ENCODE data around the gene BAHCC1.

The BAHCC1 gene

GRCh38 chr17:81428121-81428515 is 32.9 kb downstream of the BAHCC1 start:
- DNase-seq = peak; percentile 12

- no peak for DNase-seq
Measured at GRCh38 chr17:81428516-81428915, 33.3 kb downstream of the BAHCC1 start.

GRCh38 chr17:81428948-81429774 is 33.9 kb downstream of the BAHCC1 start:
- DNase-seq = peak; percentile 19

- peak; percentile 14 for DNase-seq
Measured at GRCh38 chr17:81429821-81430551, 34.7 kb downstream of the BAHCC1 start.

GRCh38 chr17:81431545-81432482 is 36.6 kb downstream of the BAHCC1 start:
- DNase-seq = no peak

- no peak for DNase-seq
Measured at GRCh38 chr17:81432941-81433340, 37.7 kb downstream of the BAHCC1 start.

GRCh38 chr17:81433656-81434055 is 38.4 kb downstream of the BAHCC1 start:
- no peak for DNase-seq

GRCh38 chr17:81434072-81434471 is 38.8 kb downstream of the BAHCC1 start:
- DNase-seq = no peak

GRCh38 chr17:81434681-81435417 is 39.6 kb downstream of the BAHCC1 start:
- no peak for DNase-seq

- DNase-seq = no peak
Measured at GRCh38 chr17:81435652-81436293, 40.5 kb downstream of the BAHCC1 start.

- no peak for DNase-seq
Measured at GRCh38 chr17:81436294-81436849, 41.1 kb downstream of the BAHCC1 start.

- no peak for DNase-seq
Measured at GRCh38 chr17:81437191-81437651, 42.0 kb downstream of the BAHCC1 start.

- no peak for DNase-seq
Measured at GRCh38 chr17:81438007-81438659, 42.9 kb downstream of the BAHCC1 start.

GRCh38 chr17:81438688-81439087 is 43.4 kb downstream of the BAHCC1 start:
- DNase-seq = no peak

- DNase-seq = no peak
Measured at GRCh38 chr17:81440051-81440471, 44.8 kb downstream of the BAHCC1 start.

GRCh38 chr17:81440511-81441244 is 45.4 kb downstream of the BAHCC1 start:
- no peak for DNase-seq

- no peak for DNase-seq
Measured at GRCh38 chr17:81442791-81443190, 47.5 kb downstream of the BAHCC1 start.

- no peak for DNase-seq
Measured at GRCh38 chr17:81443269-81443668, 48.0 kb downstream of the BAHCC1 start.

GRCh38 chr17:81444610-81445339 is 49.5 kb downstream of the BAHCC1 start:
- DNase-seq = no peak

Measured in CD4-positive, alpha-beta T cell treated with Interleukin-6 for 4 hours (primary cell).